Osteocyte (in vitro differentiated cells): ENCODE results near the gene PRKCE. TPM values are rescaled to one million over a fixed set of nuclear protein-coding genes. Genes with fewer than 3 reads are reported as not detected.

Experiments used
- DNase-seq: peaks from one replicate; pipeline ENCODE4 v3.0.0; 2021; ENCODE audit warnings: mixed read lengths; ENCODE audit not compliant: unreplicated experiment; ENCODE audit errors: extremely low spot score
- H3K27ac Mint-ChIP-seq: one replicate; pipeline ENCODE4 v1.8.0; 2021; ENCODE audit warnings: mild to moderate bottlenecking, mixed read lengths; ENCODE audit not compliant: unreplicated experiment
- H3K27me3 Mint-ChIP-seq: one replicate; pipeline ENCODE4 v1.8.0; 2021; ENCODE audit warnings: mixed read lengths; ENCODE audit not compliant: unreplicated experiment
- H3K36me3 Mint-ChIP-seq: one replicate; pipeline ENCODE4 v1.8.0; 2021; ENCODE audit warnings: mixed read lengths; ENCODE audit not compliant: unreplicated experiment
- H3K4me1 Mint-ChIP-seq: one replicate; pipeline ENCODE4 v1.8.0; 2021; ENCODE audit warnings: mixed read lengths; ENCODE audit not compliant: unreplicated experiment
- H3K4me3 Mint-ChIP-seq: one replicate; pipeline ENCODE4 v1.8.0; 2021; ENCODE audit warnings: mild to moderate bottlenecking, moderate library complexity, mixed read lengths; ENCODE audit not compliant: unreplicated experiment
- H3K9me3 Mint-ChIP-seq: one replicate; pipeline ENCODE4 v1.8.0; 2021; ENCODE audit warnings: mixed read lengths; ENCODE audit not compliant: unreplicated experiment
- total RNA-seq: library from RNA; stranded (reverse); gene quantifications from 2 replicates; pipeline ENCODE4 v1.2.1, GENCODE V29; 2021
- TF ChIP-seq, protein P1 (sequence below): fragments of 200-600 bp; sonication (generic); IDR thresholded peaks from 2 replicates; pipeline ENCODE4 v1.5.0; 2021; ENCODE audit warnings: antibody characterized with exemption, mild to moderate bottlenecking, moderate library complexity

Gene PRKCE
- total RNA-seq, 1 donor from 2014 or later, result 13.8 TPM

DNA sequence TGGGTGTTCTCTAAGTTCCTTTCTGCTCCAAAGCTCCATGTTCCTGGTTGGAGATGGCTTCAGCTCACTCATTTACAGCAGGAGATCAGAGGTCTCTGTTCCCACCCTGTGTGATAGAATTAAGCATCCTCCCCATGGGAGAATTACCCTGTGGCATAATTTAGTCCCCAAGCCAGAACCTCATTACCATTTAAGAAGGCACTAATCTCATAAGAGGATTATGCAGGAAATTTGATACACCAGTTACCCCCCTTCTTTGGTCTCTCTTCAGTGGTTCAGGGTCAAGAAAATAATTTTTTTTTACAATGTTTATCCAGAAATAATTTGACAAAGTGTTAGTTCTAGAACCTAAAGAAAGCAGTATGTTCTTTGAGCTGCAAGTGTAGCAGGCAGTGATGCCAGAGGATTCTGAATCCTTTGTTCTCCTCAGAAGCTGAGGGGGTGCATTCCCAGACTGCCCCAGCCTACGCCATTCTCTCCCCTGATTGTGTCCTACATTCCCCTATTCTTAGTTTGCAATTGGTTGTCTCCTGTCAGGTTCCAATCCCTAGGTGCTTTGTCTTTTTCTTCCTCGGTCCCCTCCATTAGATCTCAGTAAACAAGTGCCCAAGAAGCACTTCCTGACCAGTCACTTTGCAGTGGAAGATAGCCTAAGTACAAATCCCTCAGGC lies 163.6 kb downstream of the PRKCE start:
- Mint-ChIP-seq H3K27ac (no peak overlapping the region), H3K27me3 (no peaks in the 10 kb centered on the region), H3K4me3 (no peak overlapping the region), H3K9me3 (no peaks in the 10 kb centered on the region), H3K4me1 (peaks cover 60% of the 10 kb centered on the region), H3K36me3 (no peaks in the 10 kb centered on the region)
- TF ChIP-seq, protein P1, sequence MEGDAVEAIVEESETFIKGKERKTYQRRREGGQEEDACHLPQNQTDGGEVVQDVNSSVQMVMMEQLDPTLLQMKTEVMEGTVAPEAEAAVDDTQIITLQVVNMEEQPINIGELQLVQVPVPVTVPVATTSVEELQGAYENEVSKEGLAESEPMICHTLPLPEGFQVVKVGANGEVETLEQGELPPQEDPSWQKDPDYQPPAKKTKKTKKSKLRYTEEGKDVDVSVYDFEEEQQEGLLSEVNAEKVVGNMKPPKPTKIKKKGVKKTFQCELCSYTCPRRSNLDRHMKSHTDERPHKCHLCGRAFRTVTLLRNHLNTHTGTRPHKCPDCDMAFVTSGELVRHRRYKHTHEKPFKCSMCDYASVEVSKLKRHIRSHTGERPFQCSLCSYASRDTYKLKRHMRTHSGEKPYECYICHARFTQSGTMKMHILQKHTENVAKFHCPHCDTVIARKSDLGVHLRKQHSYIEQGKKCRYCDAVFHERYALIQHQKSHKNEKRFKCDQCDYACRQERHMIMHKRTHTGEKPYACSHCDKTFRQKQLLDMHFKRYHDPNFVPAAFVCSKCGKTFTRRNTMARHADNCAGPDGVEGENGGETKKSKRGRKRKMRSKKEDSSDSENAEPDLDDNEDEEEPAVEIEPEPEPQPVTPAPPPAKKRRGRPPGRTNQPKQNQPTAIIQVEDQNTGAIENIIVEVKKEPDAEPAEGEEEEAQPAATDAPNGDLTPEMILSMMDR, result no peak
- no peak for DNase-seq

- H3K36me3 Mint-ChIP-seq, result no peaks in the 10 kb centered on the region
- H3K4me3 Mint-ChIP-seq, result no peak overlapping the region
- no peaks in the 10 kb centered on the region for H3K27me3 Mint-ChIP-seq
- peak overlapping the region; percentile 58 for H3K27ac Mint-ChIP-seq
- H3K9me3 Mint-ChIP-seq, result no peaks in the 10 kb centered on the region
- H3K4me1 Mint-ChIP-seq, result peaks cover 71% of the 10 kb centered on the region
- TF ChIP-seq, protein P1, result no peak
- DNase-seq, result no peak
Measured at GRCh38 chr2:45816272-45816671, 164.8 kb downstream of the PRKCE start.

GRCh38 chr2:45818591-45818990 lies 167.1 kb downstream of the PRKCE start:
- TF ChIP-seq, protein P1, result no peak
- no peak overlapping the region for H3K27ac Mint-ChIP-seq
- no peaks in the 10 kb centered on the region for H3K27me3 Mint-ChIP-seq
- H3K4me3 Mint-ChIP-seq, result no peak overlapping the region
- DNase-seq, result no peak
- H3K9me3 Mint-ChIP-seq, result no peaks in the 10 kb centered on the region
- peaks cover 68% of the 10 kb centered on the region for H3K4me1 Mint-ChIP-seq
- no peaks in the 10 kb centered on the region for H3K36me3 Mint-ChIP-seq

- DNase-seq, result no peak
- Mint-ChIP-seq H3K27ac (no peak overlapping the region), H3K4me1 (peaks cover 57% of the 10 kb centered on the region), H3K36me3 (no peaks in the 10 kb centered on the region), H3K27me3 (no peaks in the 10 kb centered on the region), H3K9me3 (no peaks in the 10 kb centered on the region), H3K4me3 (no peak overlapping the region)
- TF ChIP-seq, protein P1, result no peak
Measured at GRCh38 chr2:45820048-45820447, 168.6 kb downstream of the PRKCE start.

- H3K27ac Mint-ChIP-seq, result peak overlapping the region; percentile 9
- no peak for DNase-seq
- no peak overlapping the region for H3K4me3 Mint-ChIP-seq
- H3K27me3 Mint-ChIP-seq, result no peaks in the 10 kb centered on the region
- TF ChIP-seq, protein P1, result no peak
- H3K4me1 Mint-ChIP-seq, result peaks cover 42% of the 10 kb centered on the region
- H3K9me3 Mint-ChIP-seq, result no peaks in the 10 kb centered on the region
- no peaks in the 10 kb centered on the region for H3K36me3 Mint-ChIP-seq
Measured at GRCh38 chr2:45821558-45822271, 170.2 kb downstream of the PRKCE start.
